Astrocyte (in vitro differentiated cells and primary cell): Measurements from ENCODE around the gene KCP. TPM values are rescaled to one million over a fixed set of nuclear protein-coding genes. Genes with fewer than 3 reads are reported as not detected.

ENCODE experiments used
- DNase-seq: peaks from one replicate; pipeline ENCODE4 v3.0.0-alpha.2; 2010; ENCODE audit warnings: low read depth
- FAIRE-seq: peaks from 2 replicates; lab custom pipeline; 2011; peaks lifted over from hg19 to GRCh38; lab: Jason Lieb, UNC
- H2AFZ ChIP-seq: 2 replicates; pipeline ENCODE4 v1.6.0; 2012; ENCODE audit warnings: low read depth, low read length, inconsistent platforms
- H3K27ac ChIP-seq: 2 replicates; pipeline ENCODE4 v1.5.1; 2011; ENCODE audit warnings: low read depth, low read length, inconsistent platforms
- H3K27me3 ChIP-seq: 2 replicates; pipeline ENCODE4 v1.6.0; 2011; ENCODE audit warnings: low read length, inconsistent platforms; ENCODE audit not compliant: insufficient read depth
- H3K36me3 ChIP-seq: 2 replicates; pipeline ENCODE4 v1.5.1; 2011; ENCODE audit warnings: low read length, inconsistent platforms; ENCODE audit not compliant: insufficient read depth
- H3K4me1 ChIP-seq: 2 replicates; pipeline ENCODE4 v1.5.1; 2011; ENCODE audit warnings: low read length, inconsistent platforms; ENCODE audit not compliant: insufficient read depth
- H3K4me2 ChIP-seq: 2 replicates; pipeline ENCODE4 v1.6.0; 2012; ENCODE audit warnings: low read length, inconsistent platforms
- H3K4me3 ChIP-seq: 2 replicates; pipeline ENCODE4 v1.5.1; 2011; ENCODE audit warnings: low read depth, mild to moderate bottlenecking, low read length, inconsistent platforms; ENCODE audit not compliant: insufficient read depth
- H3K79me2 ChIP-seq: 2 replicates; pipeline ENCODE4 v1.6.0; 2012; ENCODE audit warnings: mild to moderate bottlenecking, low read length, inconsistent platforms; ENCODE audit not compliant: insufficient read depth
- H3K9ac ChIP-seq: 2 replicates; pipeline ENCODE4 v1.6.0; 2012; ENCODE audit warnings: mild to moderate bottlenecking, low read length, inconsistent platforms
- H3K9me3 ChIP-seq: 2 replicates; pipeline ENCODE4 v1.5.1; 2012; ENCODE audit warnings: low read depth, mild to moderate bottlenecking, low read length, inconsistent platforms; ENCODE audit not compliant: insufficient read depth
- H4K20me1 ChIP-seq: 2 replicates; pipeline ENCODE4 v1.6.0; 2012; ENCODE audit warnings: low read length, inconsistent platforms; ENCODE audit not compliant: insufficient read depth
- H3K27ac Mint-ChIP-seq: one replicate; pipeline ENCODE4 v1.8.0; 2021; ENCODE audit warnings: mild to moderate bottlenecking, mixed read lengths; ENCODE audit not compliant: unreplicated experiment
- H3K27me3 Mint-ChIP-seq: one replicate; pipeline ENCODE4 v1.8.0; 2021; ENCODE audit warnings: low read depth, mixed read lengths; ENCODE audit not compliant: unreplicated experiment
- H3K36me3 Mint-ChIP-seq: one replicate; pipeline ENCODE4 v1.8.0; 2021; ENCODE audit warnings: low read depth, mixed read lengths; ENCODE audit not compliant: unreplicated experiment
- H3K4me1 Mint-ChIP-seq: one replicate; pipeline ENCODE4 v1.8.0; 2021; ENCODE audit warnings: low read depth, mixed read lengths; ENCODE audit not compliant: unreplicated experiment
- H3K4me3 Mint-ChIP-seq: one replicate; pipeline ENCODE4 v1.8.0; 2021; ENCODE audit warnings: mild to moderate bottlenecking, moderate library complexity, mixed read lengths; ENCODE audit not compliant: unreplicated experiment
- H3K9me3 Mint-ChIP-seq: one replicate; pipeline ENCODE4 v1.8.0; 2021; ENCODE audit warnings: mild to moderate bottlenecking, mixed read lengths; ENCODE audit not compliant: unreplicated experiment
- EZH2 ChIP-seq: IDR thresholded peaks from 2 replicates; pipeline ENCODE4 v1.6.1; 2012; ENCODE audit warnings: mild to moderate bottlenecking, low read length, inconsistent platforms; ENCODE audit not compliant: insufficient read depth
- total RNA-seq: library from RNA; stranded (reverse); gene quantifications from 2 replicates; pipeline ENCODE4 v1.2.1, GENCODE V29; 2021
- TF ChIP-seq, protein P1 (sequence below): IDR thresholded peaks from 2 replicates; pipeline ENCODE4 v1.5.1; 2011; ENCODE audit warnings: low read depth, mild to moderate bottlenecking, inconsistent platforms, low read length, moderate library complexity; ENCODE audit not compliant: insufficient read depth

Gene KCP
- total RNA-seq, 1 donor from 2014 or later, result 0.20 TPM

DNA sequence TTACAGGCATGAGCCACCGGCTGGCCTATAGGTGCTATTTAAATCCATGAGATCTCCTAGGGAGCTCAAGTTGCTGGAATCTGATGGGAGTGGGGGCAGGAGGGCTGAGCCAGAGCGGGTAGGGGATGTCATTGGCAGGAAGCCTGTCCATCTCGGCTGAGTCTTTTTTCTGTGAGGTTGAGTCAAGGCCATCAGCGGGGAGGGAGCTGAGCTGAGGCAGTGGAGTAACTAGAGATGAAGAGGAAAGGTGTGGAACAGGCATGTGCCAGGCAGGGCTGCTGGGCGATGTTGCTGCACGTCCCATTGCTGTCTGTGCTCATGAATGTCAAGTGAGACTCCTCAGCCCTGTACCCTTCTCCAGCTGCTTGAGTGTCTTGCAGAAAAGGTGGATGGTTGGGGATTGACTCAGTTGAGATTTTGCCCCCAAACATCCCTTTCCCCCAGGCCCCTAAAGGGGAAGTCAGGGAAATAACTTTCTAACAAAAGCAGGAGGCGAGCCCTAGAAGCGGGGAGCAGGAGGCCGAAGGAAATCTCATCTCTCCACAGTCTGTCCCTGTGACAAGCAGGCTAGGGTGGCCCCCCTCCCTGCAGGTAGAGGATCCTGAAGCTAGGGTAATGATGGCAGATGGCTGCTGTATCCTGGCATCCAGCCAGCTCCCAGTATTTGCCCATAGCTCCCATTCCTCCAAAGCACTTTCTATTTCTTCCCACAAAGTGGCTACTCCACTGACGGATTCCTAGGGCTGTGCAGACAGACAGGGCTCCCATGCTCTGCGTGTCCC lies 42.5 kb downstream of the KCP start:
- H3K36me3 Mint-ChIP-seq, result peaks cover 17% of the 10 kb centered on the region
- H3K27me3 Mint-ChIP-seq, result peaks cover 27% of the 10 kb centered on the region
- H2AFZ ChIP-seq, result no peak overlapping the region

DNA sequence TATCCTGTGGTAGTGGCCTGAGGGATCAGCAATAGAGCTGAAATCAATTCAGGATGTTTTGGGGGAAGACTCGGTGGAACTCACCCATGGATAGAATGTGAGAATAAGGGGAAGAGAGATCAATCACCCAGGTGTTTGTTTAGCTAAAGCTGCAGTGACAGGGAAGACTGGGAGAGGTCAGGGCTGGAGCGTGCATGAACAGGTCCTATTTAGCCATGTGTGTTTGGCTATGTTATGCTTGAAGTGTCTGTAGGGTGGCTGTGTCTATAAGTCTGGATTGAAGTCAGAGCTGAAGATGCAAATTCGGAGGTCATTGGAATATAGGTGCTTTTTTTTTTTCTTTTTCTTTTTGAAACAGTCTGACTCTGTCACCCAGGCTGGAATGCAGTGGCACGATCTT lies 43.3 kb downstream of the KCP start:
- no peak overlapping the region for H2AFZ ChIP-seq
- FAIRE-seq, result no peak
- H3K27ac Mint-ChIP-seq, result no peak overlapping the region
- H3K4me3 ChIP-seq, result no peak overlapping the region
- peaks cover 68% of the 10 kb centered on the region for H4K20me1 ChIP-seq
- no peak overlapping the region for H3K9ac ChIP-seq
- no peak overlapping the region for H3K4me3 Mint-ChIP-seq
- H3K4me2 ChIP-seq, result no peak overlapping the region
- H3K27ac ChIP-seq, result no peak overlapping the region
- peaks cover 13% of the 10 kb centered on the region for H3K4me1 ChIP-seq
- no peaks in the 10 kb centered on the region for H3K36me3 ChIP-seq
- peaks cover 17% of the 10 kb centered on the region for H3K36me3 Mint-ChIP-seq
- peaks cover 19% of the 10 kb centered on the region for H3K4me1 Mint-ChIP-seq
- no peaks in the 10 kb centered on the region for H3K9me3 ChIP-seq
- peaks cover 27% of the 10 kb centered on the region for H3K27me3 Mint-ChIP-seq
- H3K9me3 Mint-ChIP-seq, result no peaks in the 10 kb centered on the region
- no peak for DNase-seq
- peaks cover 22% of the 10 kb centered on the region for H3K79me2 ChIP-seq
- H3K27me3 ChIP-seq, result peaks cover 3% of the 10 kb centered on the region
- no peak for TF ChIP-seq EZH2
- TF ChIP-seq, protein P1, sequence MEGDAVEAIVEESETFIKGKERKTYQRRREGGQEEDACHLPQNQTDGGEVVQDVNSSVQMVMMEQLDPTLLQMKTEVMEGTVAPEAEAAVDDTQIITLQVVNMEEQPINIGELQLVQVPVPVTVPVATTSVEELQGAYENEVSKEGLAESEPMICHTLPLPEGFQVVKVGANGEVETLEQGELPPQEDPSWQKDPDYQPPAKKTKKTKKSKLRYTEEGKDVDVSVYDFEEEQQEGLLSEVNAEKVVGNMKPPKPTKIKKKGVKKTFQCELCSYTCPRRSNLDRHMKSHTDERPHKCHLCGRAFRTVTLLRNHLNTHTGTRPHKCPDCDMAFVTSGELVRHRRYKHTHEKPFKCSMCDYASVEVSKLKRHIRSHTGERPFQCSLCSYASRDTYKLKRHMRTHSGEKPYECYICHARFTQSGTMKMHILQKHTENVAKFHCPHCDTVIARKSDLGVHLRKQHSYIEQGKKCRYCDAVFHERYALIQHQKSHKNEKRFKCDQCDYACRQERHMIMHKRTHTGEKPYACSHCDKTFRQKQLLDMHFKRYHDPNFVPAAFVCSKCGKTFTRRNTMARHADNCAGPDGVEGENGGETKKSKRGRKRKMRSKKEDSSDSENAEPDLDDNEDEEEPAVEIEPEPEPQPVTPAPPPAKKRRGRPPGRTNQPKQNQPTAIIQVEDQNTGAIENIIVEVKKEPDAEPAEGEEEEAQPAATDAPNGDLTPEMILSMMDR, result no peak

More for the DNA sequence above, 42.5 kb downstream of the KCP start:
- Mint-ChIP-seq H3K9me3 (no peaks in the 10 kb centered on the region), H3K4me1 (peaks cover 17% of the 10 kb centered on the region), H3K27ac (no peak overlapping the region), H3K4me3 (peak overlapping the region; percentile 54)
- Histone ChIP-seq H3K27ac (no peak overlapping the region), H4K20me1 (peaks cover 68% of the 10 kb centered on the region), H3K4me3 (no peak overlapping the region), H3K9ac (no peak overlapping the region), H3K9me3 (no peaks in the 10 kb centered on the region), H3K4me1 (peaks cover 11% of the 10 kb centered on the region), H3K36me3 (no peaks in the 10 kb centered on the region), H3K27me3 (peaks cover 3% of the 10 kb centered on the region), H3K79me2 (peaks cover 19% of the 10 kb centered on the region), H3K4me2 (peak overlapping the region; percentile 84)
- FAIRE-seq, result no peak
- TF ChIP-seq, protein P1, result no peak
- TF ChIP-seq EZH2, result no peak
- peak; percentile 22 for DNase-seq
